ENCODE results near the gene RABGEF1. TPM values are rescaled to one million over a fixed set of nuclear protein-coding genes. Genes with fewer than 3 reads are reported as not detected.
"Not testable (repeated sequence)": the region's sequence is repeated elsewhere in the genome, so short reads cannot be mapped to it uniquely, and the experiment has no call there.

Gene RABGEF1
- total RNA-seq, 2 donors from 2014 or later, result 19.1 to 25.1 TPM

DNA sequence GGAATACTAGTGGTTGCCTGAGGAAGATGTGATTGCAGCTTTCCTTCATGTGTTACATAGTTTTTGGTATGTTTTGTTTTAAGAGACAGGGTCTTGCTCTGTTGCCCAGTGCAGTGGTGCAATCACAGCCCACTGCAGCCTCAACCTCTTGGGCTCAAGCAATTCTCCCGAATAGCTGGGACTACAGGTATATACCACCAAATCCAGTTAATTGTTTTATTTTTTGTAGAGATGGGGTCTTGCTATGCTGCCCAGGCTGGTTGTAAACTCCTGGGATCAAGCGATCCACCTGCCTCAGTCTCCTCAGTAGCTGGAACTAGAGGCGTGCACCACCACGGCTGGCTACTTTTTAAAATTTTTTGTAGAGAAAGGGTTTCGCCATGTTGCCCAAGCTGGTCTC, 101.4 kb downstream of the RABGEF1 start:
- Histone ChIP-seq H3K9me3 (no peaks in the 10 kb centered on the region), H3K36me3 (no peaks in the 10 kb centered on the region), H3K27me3 (no peaks in the 10 kb centered on the region), H3K9ac (ENCODE audit: low read depth in 2 of 2, low read length in 2 of 2) (no peak overlapping the region), H3K27ac (no peak overlapping the region), H3K4me1 (peaks cover 4% of the 10 kb centered on the region), H3K4me3 (no peak overlapping the region)
- intact Hi-C loops (cut with DNase I), result loop anchor here (5.0 to 10.0 kb wide), 2 partner anchors 80 to 153 kb away; partner anchors contain the start of genes SBDS, TMEM248 and TYW1
- TF ChIP-seq, protein P1, sequence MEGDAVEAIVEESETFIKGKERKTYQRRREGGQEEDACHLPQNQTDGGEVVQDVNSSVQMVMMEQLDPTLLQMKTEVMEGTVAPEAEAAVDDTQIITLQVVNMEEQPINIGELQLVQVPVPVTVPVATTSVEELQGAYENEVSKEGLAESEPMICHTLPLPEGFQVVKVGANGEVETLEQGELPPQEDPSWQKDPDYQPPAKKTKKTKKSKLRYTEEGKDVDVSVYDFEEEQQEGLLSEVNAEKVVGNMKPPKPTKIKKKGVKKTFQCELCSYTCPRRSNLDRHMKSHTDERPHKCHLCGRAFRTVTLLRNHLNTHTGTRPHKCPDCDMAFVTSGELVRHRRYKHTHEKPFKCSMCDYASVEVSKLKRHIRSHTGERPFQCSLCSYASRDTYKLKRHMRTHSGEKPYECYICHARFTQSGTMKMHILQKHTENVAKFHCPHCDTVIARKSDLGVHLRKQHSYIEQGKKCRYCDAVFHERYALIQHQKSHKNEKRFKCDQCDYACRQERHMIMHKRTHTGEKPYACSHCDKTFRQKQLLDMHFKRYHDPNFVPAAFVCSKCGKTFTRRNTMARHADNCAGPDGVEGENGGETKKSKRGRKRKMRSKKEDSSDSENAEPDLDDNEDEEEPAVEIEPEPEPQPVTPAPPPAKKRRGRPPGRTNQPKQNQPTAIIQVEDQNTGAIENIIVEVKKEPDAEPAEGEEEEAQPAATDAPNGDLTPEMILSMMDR (IDR thresholded peaks at IDR 0.05), result no peak
- no peak for DNase-seq

DNA sequence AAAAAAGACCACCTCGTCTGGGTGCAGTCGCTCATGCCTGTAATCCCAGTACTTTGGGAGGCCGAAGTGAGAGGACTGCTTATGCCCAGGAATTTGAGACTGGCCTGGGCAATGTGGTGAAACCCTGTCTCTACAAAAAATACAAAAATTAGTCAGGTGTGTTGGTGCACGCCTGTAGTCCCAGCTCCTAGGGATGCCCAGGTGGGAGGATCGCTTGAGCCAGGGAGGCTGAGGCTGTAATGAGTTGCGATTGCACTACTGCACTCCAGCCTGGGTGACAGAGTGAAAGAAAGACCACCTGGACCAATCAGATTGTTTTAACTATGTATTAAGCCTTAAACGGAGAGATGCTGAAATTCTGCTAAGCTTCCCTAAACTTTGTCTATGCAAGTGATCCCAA, 103.0 kb downstream of the RABGEF1 start:
- not testable (repeated sequence) for H3K9ac ChIP-seq (ENCODE audit: low read depth in 2 of 2, low read length in 2 of 2); H3K36me3 ChIP-seq; H3K27ac ChIP-seq; H3K9me3 ChIP-seq; H3K4me3 ChIP-seq; DNase-seq; H3K4me1 ChIP-seq; H3K27me3 ChIP-seq
- intact Hi-C loops (cut with DNase I), result loop anchor here (5.0 to 10.0 kb wide), 2 partner anchors 79 to 151 kb away; partner anchors contain the start of genes SBDS, TMEM248 and TYW1

DNA sequence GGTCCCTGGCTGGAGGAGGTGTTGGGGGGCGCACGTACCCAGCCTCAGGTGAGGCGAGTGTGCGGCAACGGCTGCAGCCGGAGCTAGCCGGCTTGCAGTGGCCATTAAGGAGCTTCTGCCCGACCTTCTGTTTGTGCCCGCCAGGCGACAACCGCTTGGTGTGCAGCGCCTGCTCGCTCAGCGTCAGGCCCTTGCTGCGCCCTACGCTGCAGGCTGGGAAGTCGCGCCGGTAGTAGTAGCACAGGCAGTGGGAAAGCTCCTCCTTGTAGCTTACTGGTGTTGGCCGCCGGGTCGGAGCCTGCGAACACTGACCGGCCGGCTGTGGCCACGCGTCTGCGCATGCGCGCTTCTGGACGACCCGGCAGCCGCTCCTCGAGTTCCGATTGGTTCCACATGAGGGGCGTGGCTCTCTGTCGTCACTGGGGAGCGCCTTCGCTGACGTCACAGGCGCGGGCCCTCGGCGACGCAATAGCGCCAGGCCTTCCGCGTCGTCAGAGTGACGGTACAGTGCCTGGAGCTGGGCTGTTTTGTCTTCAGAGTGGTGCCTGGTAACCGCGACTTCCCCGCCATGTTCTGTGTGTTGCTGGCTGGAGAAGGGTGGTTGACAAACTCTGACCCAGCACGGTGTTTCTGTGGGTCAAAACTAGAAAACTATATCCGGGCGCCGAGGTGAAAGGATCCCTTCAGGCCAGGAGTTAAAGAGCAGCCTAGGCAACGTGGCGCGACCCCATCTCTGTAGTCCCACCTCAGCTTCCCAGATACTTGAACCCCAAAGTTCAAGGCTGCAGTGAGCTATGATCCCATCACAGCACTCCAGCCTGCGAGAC, 104.2 kb downstream of the RABGEF1 start:
- H3K9me3 ChIP-seq, result no peaks in the 10 kb centered on the region
- peaks cover 4% of the 10 kb centered on the region for H3K4me1 ChIP-seq
- intact Hi-C loops (cut with DNase I), result loop anchor here (5.0 to 10.0 kb wide), 2 partner anchors 78 to 150 kb away; partner anchors contain the start of genes SBDS, TMEM248 and TYW1
- H3K27ac ChIP-seq, result peak overlapping the region; percentile 77
- H3K36me3 ChIP-seq, result no peaks in the 10 kb centered on the region
- H3K4me3 ChIP-seq, result peak overlapping the region; percentile 74
- no peaks in the 10 kb centered on the region for H3K27me3 ChIP-seq
- H3K9ac ChIP-seq (ENCODE audit: low read depth in 2 of 2, low read length in 2 of 2), result peak overlapping the region; percentile 92 to 93
- peak; percentile 99 for DNase-seq
- TF ChIP-seq, protein P1 (IDR thresholded peaks at IDR 0.05), result no peak

DNA sequence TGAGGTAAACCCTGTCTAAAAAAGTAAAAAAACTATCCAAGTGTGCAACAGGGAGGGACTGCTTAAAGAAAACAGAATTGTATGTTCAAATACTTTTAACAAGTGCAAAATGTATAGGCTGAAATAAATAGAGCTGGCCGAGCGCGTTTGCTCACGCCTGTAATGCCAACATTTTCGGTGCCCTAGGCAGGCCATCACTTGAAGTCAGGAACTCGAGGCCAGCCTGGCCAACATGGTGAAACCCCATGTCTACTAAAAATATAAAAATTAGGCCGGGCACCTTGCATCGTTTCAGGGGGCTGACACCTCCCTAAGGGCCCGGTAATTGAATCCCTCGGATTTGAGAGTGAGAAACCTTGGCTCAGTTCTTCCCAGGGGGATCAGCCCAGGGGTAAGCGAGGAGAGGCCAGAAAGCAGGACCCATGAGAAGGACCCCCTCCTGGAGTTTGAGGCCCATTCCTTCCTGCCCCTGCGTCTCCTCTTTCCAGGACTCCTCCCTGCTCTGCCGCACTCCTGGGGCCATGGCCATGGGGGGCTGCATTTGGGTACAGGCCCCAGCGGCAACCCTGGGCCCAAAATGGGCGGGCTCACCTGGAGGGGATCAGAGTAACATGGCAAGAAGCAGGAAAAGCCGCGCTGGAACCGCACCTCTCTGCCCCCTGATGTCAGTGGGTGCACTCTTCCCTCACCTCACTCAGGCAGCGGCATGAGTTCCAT, 105.0 kb downstream of the RABGEF1 start:
- intact Hi-C loops (cut with DNase I), result loop anchor here (10.0 kb wide), 1 partner anchor 149 kb away; the partner anchor contains the start of genes SBDS and TYW1
- no peak for DNase-seq
- Histone ChIP-seq H3K27ac (peak overlapping the region; percentile 77), H3K36me3 (no peaks in the 10 kb centered on the region), H3K9me3 (no peaks in the 10 kb centered on the region), H3K4me1 (peaks cover 4% of the 10 kb centered on the region), H3K9ac (ENCODE audit: low read depth in 2 of 2, low read length in 2 of 2) (peak overlapping the region; percentile 85 to 92), H3K4me3 (peak overlapping the region; percentile 74), H3K27me3 (no peaks in the 10 kb centered on the region)
- TF ChIP-seq, protein P1 (IDR thresholded peaks at IDR 0.05), result no peak

DNA sequence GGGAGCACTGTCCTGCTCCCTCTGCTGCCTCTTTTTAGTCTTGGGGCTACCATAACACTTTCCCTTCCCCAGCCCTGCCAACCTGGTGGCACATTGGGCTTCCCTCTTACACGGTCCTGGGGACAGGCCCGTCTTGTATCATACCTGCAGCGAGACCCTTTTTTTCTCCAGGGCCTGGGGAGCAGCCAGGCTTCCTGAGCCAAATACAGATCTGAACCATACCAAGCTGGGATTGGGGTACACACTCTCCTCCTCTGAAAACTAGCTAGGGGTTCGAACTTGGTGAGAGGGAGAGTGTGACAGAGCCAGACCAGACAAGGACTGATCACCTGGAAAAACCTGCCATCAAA, 105.5 kb downstream of the RABGEF1 start:
- not testable (repeated sequence) for H3K36me3 ChIP-seq, H3K9me3 ChIP-seq, H3K4me3 ChIP-seq, H3K27me3 ChIP-seq, H3K27ac ChIP-seq, H3K4me1 ChIP-seq, DNase-seq
- intact Hi-C loops (cut with DNase I), result loop anchor here (10.0 kb wide), 1 partner anchor 149 kb away; the partner anchor contains the start of genes SBDS and TYW1
- peak overlapping the region in 1 of 2 donors; percentile 92 for H3K9ac ChIP-seq (ENCODE audit: low read depth in 2 of 2, low read length in 2 of 2)

DNA sequence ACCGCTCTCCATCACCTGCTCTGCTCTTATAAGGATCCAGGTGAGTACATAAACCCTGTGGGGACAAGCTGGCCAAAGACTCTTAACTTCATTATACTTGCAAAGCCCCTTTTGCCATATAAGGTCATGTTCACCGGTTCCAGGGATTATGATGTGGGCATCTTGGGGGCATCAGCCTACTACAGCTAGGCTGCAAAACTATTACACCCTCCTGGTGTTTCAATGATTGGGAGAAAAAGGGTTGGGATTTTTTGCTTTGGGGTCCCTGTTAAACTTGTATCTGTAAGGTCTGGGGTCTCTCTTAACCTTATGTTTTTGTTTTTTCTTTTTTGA, 107.0 kb downstream of the RABGEF1 start:
- H3K9ac ChIP-seq (ENCODE audit: low read depth in 2 of 2, low read length in 2 of 2); H3K27me3 ChIP-seq; H3K4me3 ChIP-seq; DNase-seq; H3K4me1 ChIP-seq; H3K9me3 ChIP-seq; H3K27ac ChIP-seq; H3K36me3 ChIP-seq: not testable (repeated sequence)
- intact Hi-C loops (cut with DNase I), result loop anchor here (10.0 kb wide), 1 partner anchor 147 kb away; the partner anchor contains the start of genes SBDS and TYW1

All from colonic mucosa (tissue), 4 donors.